Measurements from ENCODE around the gene APBA2.

DNA sequence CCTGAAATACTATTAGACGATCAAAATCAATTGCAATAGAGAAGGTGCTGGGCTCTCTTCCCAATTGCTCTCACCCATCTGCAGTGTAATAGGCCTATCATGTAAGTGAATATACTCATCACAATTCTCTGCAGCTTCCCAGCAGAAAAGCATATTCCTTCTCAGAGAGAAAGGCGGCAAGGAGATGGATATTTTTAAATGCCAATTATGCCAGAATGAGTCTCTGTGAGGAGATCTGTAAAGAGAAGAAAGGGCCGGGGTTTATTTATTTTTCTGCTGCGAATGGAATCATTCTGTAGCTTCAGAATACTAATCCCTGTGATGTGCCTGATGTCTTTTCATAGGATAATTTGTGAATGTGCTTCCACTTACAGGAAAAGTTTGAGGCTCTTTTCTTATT is 112.0 kb downstream of the APBA2 start:
- TF ChIP-seq, protein P1, sequence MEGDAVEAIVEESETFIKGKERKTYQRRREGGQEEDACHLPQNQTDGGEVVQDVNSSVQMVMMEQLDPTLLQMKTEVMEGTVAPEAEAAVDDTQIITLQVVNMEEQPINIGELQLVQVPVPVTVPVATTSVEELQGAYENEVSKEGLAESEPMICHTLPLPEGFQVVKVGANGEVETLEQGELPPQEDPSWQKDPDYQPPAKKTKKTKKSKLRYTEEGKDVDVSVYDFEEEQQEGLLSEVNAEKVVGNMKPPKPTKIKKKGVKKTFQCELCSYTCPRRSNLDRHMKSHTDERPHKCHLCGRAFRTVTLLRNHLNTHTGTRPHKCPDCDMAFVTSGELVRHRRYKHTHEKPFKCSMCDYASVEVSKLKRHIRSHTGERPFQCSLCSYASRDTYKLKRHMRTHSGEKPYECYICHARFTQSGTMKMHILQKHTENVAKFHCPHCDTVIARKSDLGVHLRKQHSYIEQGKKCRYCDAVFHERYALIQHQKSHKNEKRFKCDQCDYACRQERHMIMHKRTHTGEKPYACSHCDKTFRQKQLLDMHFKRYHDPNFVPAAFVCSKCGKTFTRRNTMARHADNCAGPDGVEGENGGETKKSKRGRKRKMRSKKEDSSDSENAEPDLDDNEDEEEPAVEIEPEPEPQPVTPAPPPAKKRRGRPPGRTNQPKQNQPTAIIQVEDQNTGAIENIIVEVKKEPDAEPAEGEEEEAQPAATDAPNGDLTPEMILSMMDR (conservative IDR thresholded peaks at IDR 0.05; ENCODE audit: low read depth, low read length) = no peak
- no peak for TF ChIP-seq EZH2 (IDR thresholded peaks at IDR 0.05; ENCODE audit: borderline replicate concordance, low read depth, low read length, poor library complexity, severe bottlenecking)
